Mesenteric fat pad (tissue), 1 donor: Measurements from ENCODE around the gene TDRD12. TPM values are rescaled to one million over a fixed set of nuclear protein-coding genes. Genes with fewer than 3 reads are reported as not detected.

Experiments
- DNase-seq: peaks from one replicate; pipeline ENCODE4 v3.0.0-alpha.2; 2020; ENCODE audit warnings: low spot score
- total RNA-seq: library from RNA; stranded (reverse); fragmentation: NEBNext Ultra II Directional; extraction: Animal tissue kit (Norgen Biotek cat#: 25700); gene quantifications from one replicate; pipeline ENCODE4 v1.2.1, GENCODE V29; 2021
- donor health status: DM: yes; HTN: yes; CAD: no.

The TDRD12 gene
- total RNA-seq, 1 donor from 2014 or later, result not detected

DNA sequence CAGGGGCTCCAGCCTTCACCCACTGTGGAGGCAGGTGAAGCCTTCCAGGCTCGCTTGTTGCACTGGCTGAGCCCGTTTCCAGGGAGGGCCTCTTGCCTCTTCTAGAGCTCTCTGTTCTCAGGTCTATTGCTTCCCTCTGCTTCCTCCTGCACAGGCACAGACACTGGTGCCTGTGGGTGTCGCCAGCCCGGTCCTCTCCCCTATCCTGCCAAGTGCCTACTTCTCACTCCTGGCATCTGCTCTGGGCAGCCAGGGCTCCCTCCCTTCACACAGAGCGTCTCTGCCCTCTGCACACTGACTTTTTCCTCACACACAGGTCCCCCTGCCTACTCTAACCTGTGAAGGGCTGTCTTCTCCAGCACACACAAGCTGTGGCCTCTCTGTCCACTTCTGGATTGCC lies 89.7 kb downstream of the TDRD12 start:
- no peak for DNase-seq

DNA sequence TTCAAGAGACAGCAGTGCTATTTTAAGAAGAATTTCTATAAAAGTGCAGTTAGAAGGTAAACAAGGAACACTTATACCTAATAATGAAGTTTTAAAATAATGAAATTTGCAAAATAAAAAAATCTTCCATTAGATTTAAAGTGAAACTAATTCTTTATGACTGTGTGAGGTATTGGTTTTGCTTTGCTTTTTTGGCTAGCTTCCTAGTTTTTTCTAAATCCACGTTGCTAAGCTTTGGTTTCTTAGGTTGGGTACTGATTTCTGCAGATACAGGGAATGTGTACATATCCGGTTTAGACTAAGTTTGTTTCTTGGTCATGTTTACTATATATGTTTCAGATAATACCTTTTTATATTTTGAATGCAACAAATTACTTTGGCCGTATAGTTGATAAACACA lies 90.2 kb downstream of the TDRD12 start:
- no peak for DNase-seq

DNA sequence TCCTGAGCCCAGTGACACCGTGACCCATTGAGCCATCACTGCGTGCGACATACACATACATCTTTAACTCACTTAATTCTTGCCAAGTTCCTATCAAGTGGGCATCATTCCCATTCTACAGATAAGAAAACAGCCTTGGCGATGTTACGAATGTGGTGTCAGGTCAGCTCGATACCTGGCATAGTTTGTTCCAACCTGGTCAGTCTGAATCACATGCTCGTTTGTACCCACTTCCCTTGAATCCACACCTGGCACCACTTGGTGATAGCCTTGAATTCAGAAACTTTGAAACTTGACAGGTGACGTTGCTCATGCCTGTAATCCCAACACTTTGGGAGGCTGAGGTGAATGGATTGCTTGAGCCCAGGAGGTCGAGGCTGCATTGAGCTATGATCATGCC lies 90.9 kb downstream of the TDRD12 start:
- DNase-seq, result no peak

DNA sequence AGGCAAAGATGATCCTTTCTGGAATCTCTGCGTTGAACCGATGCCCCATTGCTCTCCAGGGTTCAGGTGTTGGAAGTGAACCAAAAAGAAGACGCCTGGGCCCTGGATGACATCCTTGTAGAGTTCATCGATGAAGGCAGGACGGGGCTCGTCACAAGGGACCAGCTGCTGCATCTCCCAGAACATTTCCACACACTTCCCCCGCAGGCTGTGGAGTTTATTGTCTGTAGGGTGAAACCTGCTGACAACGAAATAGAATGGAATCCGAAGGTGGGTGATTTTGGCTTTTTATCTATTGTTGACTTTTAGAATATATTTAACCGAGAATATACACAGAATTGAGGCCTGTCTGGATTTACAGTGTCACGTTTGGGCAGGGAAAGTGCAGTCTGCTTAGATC lies 91.6 kb downstream of the TDRD12 start:
- DNase-seq, result no peak

DNA sequence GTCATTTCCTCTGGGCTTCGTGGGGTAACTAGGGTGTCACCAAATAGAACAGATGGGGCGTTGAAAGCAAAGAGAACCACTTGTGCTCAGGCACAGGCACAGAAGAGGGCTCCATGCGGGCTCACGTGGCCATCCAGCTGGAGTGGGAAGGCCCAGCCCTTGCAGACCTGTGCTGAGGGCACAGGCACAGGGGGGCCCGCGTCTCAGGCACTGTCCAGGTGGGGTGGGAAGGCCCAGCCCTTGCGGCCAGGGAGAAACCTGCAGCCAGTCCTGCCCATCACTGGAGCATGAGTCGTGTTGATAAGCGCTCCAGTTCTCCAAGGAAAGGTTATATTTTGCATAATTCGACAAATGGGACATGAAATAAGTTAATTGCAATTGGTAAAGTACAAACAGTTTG lies 92.5 kb downstream of the TDRD12 start:
- no peak for DNase-seq

DNA sequence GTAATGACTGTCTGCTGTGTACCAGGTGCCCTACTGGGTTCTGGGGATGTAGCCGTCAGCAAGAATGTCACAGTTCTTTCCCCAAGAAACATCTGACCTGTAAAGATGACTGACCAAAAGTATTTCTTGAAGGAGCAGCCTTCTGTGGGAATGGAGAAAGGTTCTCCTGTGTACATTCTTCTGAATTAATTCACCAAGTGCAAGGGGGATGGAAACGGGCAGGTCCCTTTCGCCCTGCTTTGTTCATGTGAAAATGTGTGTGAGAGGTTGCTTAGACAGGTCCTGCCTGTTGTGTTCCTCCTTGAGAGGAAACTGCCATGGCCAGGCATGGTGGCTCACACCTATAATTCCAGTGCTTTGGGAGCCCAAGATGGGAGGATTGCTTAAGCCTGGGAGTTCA lies 93.0 kb downstream of the TDRD12 start:
- no peak for DNase-seq

DNA sequence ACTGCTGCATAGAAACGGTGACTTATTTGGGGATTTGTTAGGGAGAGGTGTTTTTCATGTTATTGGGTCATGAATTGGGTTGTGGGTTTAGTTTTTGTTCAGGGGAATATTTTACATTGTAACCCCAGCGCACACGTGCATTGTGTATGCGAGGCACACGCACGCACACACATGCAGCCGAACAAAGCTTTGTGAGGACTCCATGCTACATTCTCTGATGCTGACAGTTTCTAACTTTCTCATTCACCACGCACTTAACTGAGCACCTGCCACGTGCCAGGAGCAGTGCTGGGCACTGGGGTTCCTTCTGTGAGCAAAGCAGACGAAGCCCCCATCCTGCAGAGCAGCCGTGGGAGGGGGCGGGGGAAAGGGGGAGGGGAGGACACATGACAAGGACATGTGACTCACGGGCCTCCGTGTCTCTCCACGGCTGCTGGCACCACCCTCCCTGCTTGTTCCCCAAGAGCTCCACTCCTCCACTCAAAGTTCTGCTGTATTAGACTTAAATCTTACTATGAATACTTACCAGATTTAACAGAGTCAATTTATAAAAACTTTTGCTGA lies 94.4 kb downstream of the TDRD12 start:
- DNase-seq, result no peak

DNA sequence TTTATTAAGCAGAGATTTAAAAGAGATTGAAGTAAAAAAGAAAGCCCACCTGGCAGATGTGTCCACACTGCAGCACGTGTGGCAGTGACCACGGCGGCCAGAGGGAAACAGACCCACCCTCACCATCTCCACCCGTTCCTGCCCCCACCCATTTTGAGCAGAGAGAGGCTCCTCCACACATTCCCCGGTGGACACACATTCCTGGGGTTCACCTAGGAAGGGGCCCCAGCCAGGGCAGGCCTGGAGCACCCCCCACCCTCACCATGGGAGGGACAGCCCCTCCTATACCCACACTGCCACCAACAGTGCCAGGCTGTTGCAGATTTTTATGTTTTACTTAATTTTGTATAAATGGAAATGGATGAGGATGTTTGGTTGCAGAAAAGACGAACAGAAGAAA lies 95.1 kb downstream of the TDRD12 start:
- no peak for DNase-seq

DNA sequence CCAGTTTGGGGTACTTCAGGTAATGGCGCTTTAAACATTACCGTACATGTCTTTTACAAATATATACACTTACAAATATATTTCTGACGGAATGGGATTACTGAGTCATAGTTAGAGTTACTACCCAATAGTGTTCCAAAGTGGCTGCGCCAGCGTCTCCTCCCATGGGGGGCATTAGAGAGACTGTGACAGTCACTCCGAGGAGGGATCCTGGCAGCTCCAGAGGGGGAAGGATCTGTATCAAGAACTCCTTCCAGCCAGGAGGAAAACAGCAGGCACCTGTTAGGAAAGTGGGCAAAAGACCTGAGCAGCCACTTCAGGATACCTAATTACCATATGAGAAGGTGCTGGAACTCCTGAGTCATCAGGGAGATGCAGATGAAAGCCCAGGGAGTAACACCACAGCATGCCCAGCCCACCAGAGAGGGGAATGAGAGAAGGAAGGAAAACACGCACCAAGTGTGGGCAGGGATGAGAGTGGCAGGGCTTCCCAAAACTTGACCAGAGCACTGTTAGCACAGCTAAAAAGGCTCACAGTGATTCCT lies 97.1 kb downstream of the TDRD12 start:
- peak; percentile 55 for DNase-seq

DNA sequence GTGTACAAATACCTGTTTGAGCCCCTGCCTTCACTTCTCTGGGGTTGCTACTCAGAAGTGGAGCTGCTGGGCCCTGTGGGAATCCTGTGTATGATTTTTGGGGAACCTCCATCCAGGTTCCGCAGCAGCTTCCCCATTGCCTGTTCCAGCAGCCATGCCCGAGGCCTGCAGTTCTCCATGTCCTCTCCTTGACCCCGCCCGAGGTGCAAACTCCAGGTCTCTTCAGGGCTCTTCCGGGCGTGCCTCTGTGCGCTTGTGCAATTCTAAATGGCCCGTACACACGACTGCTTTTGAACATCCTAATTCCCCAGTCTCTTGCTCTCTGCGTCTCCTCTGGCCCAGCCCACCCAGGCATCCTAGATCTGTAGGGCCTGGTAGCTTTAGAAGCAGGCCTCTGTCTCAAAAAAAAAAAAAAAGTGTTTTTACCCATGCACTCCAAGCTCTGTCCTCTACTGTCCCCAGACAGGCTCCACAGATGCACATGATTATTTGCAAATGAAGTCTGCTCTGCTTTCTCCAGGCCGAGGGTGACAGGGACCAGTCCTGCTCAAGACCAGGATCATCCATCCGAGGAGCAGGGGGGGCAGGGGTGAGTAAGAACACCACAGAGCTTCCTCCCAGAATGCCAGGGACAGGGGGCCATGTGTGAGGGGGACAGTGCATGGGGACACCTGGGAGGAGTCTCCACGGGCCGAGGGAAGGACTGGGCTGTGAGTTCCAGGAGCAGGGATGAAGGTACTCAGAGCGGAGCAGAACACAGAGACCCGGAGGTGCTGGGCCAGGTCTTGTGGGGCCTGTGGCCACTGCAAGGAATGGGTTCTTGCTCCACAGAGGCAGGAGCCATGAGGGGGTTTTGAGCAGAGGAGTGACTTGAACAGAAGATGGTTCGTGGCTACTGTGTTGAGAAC lies 98.3 kb downstream of the TDRD12 start:
- DNase-seq, result peak; percentile 68

DNA sequence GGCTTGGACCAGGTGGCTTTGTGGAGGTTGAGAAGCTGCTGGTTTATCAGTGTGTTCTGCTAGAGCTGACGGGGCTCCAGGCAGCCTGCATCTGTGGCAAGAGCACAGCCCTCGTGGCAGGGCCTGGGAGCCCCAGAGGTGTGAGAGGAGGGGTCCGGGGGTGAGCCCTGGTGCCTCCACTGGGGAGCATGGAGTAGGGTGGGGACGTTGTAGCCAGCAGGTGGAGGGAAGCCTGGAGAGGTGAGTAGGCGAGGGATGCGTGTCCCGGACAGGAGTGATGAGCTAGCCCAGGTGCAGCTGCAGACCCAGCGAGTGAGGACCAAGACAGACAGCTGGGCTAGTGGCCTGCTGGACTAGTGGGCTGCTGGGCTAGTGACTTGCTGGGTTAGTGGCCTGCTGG lies 99.0 kb downstream of the TDRD12 start:
- DNase-seq, result peak; percentile 72

DNA sequence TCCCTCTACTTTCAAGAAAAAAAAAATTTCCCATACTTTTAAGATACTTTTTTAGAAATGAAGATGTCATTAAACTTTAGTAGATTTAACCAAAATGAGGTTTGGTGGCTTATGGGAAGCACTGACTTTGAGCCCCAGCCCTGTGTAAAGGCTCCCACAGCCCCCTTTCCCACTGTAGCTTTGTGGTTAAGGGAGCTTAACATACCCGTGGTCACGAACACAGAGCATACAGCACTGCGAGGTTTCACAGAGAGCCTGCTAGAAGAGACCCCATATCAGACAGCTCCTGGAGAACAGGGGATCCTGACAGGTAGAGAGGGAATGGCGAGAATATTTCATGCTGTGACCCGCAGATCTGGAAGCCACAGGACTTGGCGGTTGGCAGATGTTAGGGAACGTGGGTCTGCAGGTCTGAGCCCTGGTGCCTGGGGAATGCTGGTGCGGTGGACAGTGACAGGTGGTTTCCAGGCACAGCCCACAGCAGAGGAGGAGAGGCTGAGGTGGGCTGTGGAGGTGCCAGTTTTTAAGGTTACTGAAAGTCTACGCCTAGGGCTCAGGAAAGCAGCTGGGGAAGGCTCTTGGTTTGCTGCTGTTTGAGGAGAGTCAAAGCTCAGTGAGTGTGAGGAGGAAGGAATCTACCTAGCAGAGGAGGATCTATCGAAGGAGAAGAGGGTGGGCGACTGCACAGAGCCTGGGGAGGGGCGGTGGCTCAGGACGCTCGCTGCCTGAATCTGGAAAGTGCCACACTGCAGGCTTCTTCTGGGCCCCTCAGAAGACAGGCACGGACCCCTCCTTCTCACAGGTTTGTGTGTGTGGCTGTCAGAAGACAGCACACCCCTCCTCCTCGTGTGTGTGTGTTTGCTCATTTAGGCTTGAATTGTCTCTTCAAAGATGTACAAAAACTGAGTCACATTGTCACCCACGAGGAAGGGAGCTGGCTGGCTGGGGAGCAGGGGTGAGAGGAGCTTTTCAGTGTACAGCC lies 100.1 kb downstream of the TDRD12 start:
- DNase-seq, result peak; percentile 60

DNA sequence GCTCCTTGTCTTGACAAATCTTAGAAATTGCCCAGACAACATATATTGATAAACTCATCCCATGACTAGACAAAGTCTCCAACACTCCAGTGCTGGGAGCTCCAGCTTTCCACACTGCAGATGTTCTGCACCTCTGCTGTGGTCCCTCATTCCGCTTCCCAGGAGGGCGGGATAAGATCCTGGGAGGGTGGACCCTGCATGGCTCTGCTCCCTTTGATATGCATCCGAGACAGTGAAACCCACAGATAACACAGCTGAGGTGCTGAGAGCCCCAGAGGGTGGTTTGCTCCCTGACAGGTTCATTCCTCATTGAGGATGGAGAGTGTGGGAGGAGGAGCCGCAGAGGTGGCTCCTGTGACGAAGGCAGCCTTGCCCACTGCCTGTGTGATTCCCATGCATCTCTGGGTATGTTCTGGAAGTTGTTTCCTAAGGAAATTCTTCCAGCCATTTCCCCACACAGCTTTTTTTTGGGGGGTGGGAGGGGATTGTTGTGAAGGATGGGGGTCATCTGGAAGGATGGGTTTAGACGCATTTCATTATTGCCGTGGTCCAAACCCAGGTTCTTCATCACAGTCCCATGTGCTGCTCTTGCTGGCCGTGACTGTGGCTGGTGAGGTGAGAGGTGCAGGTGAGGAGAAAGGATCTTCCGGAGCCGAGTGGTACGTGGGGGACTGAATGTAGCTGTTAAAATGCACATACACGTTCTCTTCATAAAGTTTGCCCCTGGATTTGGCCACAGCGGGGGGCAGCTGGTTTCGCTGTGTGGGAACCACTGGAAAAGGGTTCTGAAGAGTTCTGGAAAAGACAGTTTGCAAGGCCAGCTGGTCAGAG lies 103.6 kb downstream of the TDRD12 start:
- peak; percentile 67 for DNase-seq

DNA sequence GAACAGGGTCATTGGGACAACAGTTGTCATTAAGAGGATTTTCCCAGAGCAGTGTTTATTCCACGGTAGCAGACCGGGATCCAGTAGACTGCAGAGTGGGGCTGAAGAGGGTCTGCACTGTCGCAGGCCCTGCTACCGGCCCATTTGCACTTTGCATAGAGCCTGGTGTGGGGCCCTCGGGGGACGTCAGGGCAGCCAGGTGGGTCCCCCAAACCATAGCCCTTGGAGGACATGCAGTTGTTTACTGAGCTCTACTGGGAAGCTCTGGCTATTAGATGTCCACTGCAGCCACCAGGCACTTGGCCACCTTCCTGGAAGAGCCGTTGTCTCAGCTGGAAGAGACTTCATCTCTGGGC lies 104.2 kb downstream of the TDRD12 start:
- DNase-seq, result peak; percentile 59

DNA sequence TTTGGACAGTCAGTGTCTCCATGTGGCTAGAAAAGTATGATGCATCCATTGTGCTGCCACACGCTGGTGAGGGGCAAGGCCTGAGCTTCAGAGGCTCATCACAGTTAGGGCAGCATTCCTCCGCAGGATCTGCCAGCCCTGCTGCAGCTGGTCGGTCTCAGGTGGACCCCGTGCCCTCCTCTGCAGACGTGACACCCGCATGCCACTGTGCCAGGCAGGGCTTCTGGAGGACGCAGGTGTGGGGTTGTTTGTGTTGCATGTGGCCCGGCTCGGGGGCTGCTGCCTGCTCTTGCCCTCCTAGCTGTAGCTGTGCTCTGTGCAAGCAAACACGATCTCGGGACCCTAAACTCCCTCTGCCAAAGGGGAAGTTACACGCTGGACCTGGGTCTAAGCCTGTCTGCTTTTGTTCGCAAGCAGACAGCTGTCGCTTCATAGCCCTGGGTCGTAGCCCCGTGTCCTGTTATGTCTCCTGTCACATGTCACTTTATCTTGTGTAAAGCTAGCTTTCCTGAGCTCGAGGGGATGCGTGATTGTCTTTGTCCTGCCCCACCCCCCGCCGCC lies 104.7 kb downstream of the TDRD12 start:
- DNase-seq, result peak; percentile 87

DNA sequence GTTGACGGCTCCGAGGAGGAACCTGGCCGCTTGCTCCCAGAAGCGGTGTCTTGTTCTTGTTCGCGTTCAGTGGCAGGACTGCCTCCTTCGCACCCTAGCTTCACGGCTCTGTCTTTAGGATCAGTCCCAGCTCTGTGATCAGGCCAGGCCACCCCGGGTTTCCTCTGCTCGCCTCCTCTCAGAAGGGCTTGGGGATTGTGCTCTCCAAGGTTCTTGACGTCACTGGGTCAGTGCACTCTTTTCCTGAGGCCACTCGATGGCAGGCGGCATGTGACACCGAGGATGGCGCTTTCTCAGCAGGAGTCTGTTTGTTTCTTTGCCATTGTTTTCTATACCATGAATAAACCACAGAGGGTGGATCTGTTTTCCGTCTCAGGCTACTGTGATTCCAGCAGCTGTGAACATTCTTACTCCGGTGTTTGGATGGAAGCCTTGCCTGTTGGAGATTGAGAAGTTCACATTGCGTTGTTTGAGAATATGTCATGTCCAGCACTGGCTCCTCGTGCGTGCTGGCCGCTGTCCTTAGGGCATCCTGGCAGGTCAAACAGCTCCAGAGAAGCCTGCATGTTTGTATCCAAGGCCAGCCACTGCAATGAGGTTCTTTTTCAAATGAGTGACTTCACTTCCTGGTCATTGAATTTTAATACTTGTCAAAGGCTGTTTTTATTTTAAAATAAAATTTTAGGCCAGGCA lies 105.5 kb downstream of the TDRD12 start:
- peak; percentile 73 for DNase-seq

DNA sequence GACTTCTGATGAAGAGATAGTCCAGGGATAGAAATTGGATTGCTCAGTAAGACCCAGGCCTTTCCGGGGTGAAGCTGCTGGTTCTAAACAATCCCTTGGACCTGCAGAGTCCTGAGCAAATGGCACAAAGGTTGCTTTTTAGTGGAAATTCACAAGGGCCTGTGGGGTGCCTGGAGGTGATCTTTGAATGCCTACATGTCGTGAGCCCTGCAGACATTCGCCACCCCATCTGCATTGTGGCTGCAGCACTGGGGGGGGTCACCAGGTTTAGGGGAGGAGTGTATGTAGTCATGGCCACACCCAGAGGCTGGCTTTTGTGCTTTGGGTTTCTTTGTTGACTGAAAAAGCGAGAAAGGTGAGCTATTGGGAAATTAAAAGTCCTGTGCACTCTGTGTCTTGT lies 108.6 kb downstream of the TDRD12 start:
- DNase-seq, result no peak

DNA sequence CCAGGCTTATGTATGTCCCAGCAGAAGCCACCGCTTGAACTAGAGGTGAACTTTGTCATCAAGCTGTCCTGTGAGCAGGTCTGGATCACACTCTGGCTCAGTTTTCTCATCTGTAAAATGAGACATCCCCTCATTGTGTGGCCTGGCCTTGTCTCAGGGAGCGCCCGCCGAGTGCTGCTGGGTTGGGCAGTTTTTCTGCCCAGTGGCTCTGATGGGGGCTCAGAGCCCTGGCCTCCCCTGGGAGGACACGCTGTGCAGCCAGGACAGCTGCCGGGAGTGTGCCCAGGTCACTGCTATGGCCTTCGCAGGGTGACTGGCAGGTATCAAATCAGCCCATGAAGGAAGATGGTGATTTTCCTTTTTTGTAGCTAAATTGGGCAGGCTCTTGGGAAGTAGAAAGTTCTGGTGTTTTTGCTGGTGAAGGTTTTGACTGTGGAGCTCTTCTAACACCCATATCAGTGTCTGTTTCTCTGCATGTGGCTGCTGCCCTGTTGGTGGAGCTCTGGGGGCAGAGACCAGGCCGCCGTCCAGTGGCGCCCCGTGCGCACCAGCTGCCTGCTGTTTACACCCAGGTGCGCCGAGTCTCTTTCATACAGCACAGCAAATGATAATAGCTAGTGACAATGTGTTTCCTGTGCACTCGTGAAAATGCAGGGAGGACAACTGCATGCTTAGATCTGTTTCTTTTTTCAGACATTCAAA lies 109.2 kb downstream of the TDRD12 start:
- peak; percentile 37 for DNase-seq

DNA sequence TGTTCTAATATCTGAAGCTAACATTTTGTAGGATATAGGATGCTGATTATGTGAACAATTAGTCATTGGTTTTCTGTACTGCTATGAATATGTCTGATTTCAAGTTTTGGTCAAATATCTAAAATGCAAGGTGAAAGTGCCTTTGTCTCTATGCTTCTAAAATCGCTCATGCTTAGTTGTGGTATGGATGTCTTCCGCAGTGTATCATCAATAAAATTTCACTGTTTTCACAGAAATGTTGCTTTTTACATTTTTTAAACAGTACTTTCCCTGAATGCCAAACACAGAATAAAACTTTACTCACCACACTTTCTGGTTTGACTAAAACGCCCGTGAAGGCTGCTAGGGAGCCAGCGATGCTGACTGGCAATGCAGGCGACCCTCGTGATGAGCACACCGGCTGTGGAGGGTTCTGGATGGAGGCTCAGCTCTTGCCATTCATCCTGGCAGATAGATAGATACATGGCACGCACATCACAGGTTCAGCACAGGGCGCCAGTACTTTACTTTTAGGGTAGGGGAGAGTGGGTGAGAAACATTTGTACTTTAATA lies 109.9 kb downstream of the TDRD12 start:
- no peak for DNase-seq
